ENCODE data around the gene RRP15.

Gene RRP15

GRCh38 chr1:218294546-218294945 is 9.5 kb downstream of the RRP15 start:
- no peak for TF ChIP-seq CTCF (IDR thresholded peaks at IDR 0.05; ENCODE audit: low read depth, low read length)
- no peak overlapping the region for H3K4me3 ChIP-seq (ENCODE audit: low read depth, low read length)

GRCh38 chr1:218296162-218296561 is 11.1 kb downstream of the RRP15 start:
- no peak for TF ChIP-seq CTCF (IDR thresholded peaks at IDR 0.05; ENCODE audit: low read depth, low read length)
- H3K4me3 ChIP-seq (ENCODE audit: low read depth, low read length): no peak overlapping the region

- H3K4me3 ChIP-seq (ENCODE audit: low read depth, low read length): no peak overlapping the region
- no peak for TF ChIP-seq CTCF (IDR thresholded peaks at IDR 0.05; ENCODE audit: low read depth, low read length)
Observed at GRCh38 chr1:218297461-218297860, 12.4 kb downstream of the RRP15 start.

GRCh38 chr1:218297867-218298266 is 12.8 kb downstream of the RRP15 start:
- no peak for TF ChIP-seq CTCF (IDR thresholded peaks at IDR 0.05; ENCODE audit: low read depth, low read length)
- H3K4me3 ChIP-seq (ENCODE audit: low read depth, low read length): no peak overlapping the region

DNA sequence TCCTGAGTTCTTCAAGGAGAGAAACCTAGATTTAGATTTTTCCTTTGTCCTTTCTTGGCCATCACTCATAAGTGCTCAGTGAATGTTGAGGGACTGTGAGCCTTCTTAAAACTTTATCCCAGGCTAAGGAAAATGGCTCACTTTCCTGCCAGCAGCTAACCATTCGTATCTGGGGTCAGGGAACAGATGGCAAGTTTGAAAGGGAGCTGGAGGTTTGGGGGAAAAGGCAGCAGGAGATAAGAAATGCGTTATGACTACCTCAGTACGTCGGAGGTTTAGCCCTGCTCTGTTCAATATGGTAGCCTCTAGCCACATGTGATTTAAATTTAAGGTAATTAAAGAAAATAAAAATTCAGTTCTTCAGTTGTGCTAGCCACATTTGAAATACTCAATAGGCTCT is 13.3 kb downstream of the RRP15 start:
- no peak overlapping the region for H3K4me3 ChIP-seq (ENCODE audit: low read depth, low read length)
- no peak for TF ChIP-seq CTCF (IDR thresholded peaks at IDR 0.05; ENCODE audit: low read depth, low read length)

DNA sequence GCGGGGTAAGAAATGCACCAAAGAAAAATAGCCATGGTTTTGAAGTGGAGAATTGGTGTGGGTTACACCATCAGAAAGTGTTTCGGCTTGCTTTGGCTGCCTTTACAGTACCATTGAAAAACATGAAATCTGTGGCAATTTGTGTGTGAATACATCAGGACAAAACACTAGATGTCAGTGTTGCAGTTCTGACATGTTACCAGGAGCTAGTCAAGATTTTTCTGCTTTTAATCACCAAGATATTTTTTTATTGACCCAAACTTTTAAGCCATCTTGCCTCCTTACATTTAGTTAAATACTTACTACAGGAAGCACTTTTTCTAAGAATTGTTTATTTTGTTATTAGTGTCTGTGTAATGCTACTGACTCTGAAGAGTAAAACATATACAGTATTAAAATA is 14.3 kb downstream of the RRP15 start:
- no peak overlapping the region for H3K4me3 ChIP-seq (ENCODE audit: low read depth, low read length)
- peak; percentile 33; the same call in 1 of the 2 replicates for TF ChIP-seq CTCF (IDR thresholded peaks at IDR 0.05; ENCODE audit: low read depth, low read length)

DNA sequence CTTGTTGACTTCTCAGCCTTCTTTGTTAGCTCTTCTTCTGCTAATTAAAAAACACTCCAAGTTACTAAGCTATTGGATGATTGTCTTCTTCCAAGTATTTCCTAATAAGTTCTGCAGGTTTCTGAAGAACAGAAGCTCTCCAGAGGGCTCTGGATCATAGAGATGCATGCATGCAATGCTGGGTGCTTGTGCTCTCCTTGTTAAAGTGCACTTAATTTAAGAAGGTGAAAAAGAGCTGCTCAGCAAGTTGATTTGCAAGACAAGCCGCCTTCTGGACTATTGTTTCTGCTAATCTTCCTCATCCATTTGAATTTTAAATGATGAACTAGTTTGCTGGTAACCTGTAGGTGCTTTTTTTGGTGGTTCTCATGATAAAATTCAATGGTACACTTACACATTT is 16.1 kb downstream of the RRP15 start:
- no peak for TF ChIP-seq CTCF (IDR thresholded peaks at IDR 0.05; ENCODE audit: low read depth, low read length)
- no peak overlapping the region for H3K4me3 ChIP-seq (ENCODE audit: low read depth, low read length)
